H1 (cell line): ENCODE measurements around the gene SLC35F3. TPM values are rescaled to one million over a fixed set of nuclear protein-coding genes. Genes with fewer than 3 reads are reported as not detected.

Experiments used
- BACH1 ChIP-seq: IDR thresholded peaks from 2 replicates; pipeline ENCODE4 v1.6.1; 2012; ENCODE audit warnings: low read length, improper control_type of control experiment
- CBX5 ChIP-seq: fragments of 300-800, 300-1000 bp; sonication (generic); IDR thresholded peaks from 2 replicates; pipeline ENCODE4 v1.7.1; 2016; ENCODE audit warnings: antibody characterized with exemption, low read length, low read depth
- CBX8 ChIP-seq: fragments of 300-800, 300-1000 bp; sonication (generic); IDR thresholded peaks from 2 replicates; pipeline ENCODE4 v1.7.1; 2016; ENCODE audit warnings: low read depth, low read length, borderline replicate concordance
- CHD1 ChIP-seq: IDR thresholded peaks from 2 replicates; pipeline ENCODE4 v1.6.1; 2012; ENCODE audit warnings: low read depth, low read length, improper control_type of control experiment
- CHD7 ChIP-seq: fragments of 300-600 bp; sonication (generic); IDR thresholded peaks from 2 replicates; pipeline ENCODE4 v1.7.1; 2012; ENCODE audit warnings: low read length, moderate library complexity, mild to moderate bottlenecking, inconsistent platforms; ENCODE audit not compliant: insufficient replicate concordance
- KDM4A ChIP-seq: IDR thresholded peaks from one replicate; pipeline ENCODE4 v1.7.1; 2012; ENCODE audit warnings: low read depth, mild to moderate bottlenecking, moderate library complexity, low read length, inconsistent platforms; ENCODE audit not compliant: severe bottlenecking
- SP4 ChIP-seq: IDR thresholded peaks from 2 replicates; pipeline ENCODE4 v1.6.1; 2012; ENCODE audit warnings: low read length, inconsistent platforms
- SUZ12 ChIP-seq: fragments of 200-600 bp; sonication (generic); IDR thresholded peaks from 2 replicates; pipeline ENCODE4 v1.6.1; 2012; ENCODE audit warnings: mild to moderate bottlenecking, inconsistent platforms, low read length, moderate library complexity, mixed read lengths
- TAF1 ChIP-seq: IDR thresholded peaks from 2 replicates; pipeline ENCODE4 v1.6.1; 2011; ENCODE audit warnings: mild to moderate bottlenecking, low read depth, low read length
- polyA plus RNA-seq, 7 experiments: library from polyadenylated mRNA; depleted of rRNA in 3 of 7; stranded (reverse) in 5 of 7; unstranded in 2 of 7; fragments of >200 nt in 5 of 7; fragments of 200-250 nt in 2 of 7; gene quantifications; 1 replicate in 5 of 7; 2 replicates in 1 of 7; 4 replicates in 1 of 7; pipeline versions ENCODE4 v1.2.1 to v1.2.3, GENCODE V29; 2011 to 2013; ENCODE audit warnings: missing spikeins in 2 of 7, mixed read lengths in 2 of 7
- total RNA-seq: library from RNA; stranded (reverse); fragmentation: NEBNext Ultra II Directional; extraction: Animal tissue kit (Norgen Biotek cat#: 25700); gene quantifications from 2 replicates; pipeline ENCODE4 v1.2.1, GENCODE V29; 2021

Gene SLC35F3
- total and polyA plus RNA-seq, 2 of the 8 experiments (the other 6 are each of a cell fraction or from before 2014, with no cell fraction given), result 0.78 to 1.2 TPM

GRCh38 chr1:233938476-233938875 lies 34.0 kb downstream of the SLC35F3 start (continued):
- no peak for TF ChIP-seq CHD7
- no peak for TF ChIP-seq SUZ12
- TF ChIP-seq SP4, result no peak
- no peak for TF ChIP-seq BACH1
- TF ChIP-seq CBX5, result no peak
- TF ChIP-seq TAF1, result no peak
- TF ChIP-seq CHD1, result no peak
- no peak for TF ChIP-seq CBX8
- TF ChIP-seq KDM4A, result no peak
